Hepatocyte (in vitro differentiated cells): ENCODE data around the gene PPFIA2.

ENCODE experiments used
- EZH2 ChIP-seq: fragments of 200-600 bp; sonication (generic); IDR thresholded peaks from 2 replicates; pipeline ENCODE4 v1.6.1; 2016; ENCODE audit warnings: antibody characterized with exemption, mild to moderate bottlenecking, borderline replicate concordance
- EZH2phosphoT487 ChIP-seq: fragments of 200-600 bp; sonication (generic); IDR thresholded peaks from one replicate; pipeline ENCODE4 v1.6.1; 2018; ENCODE audit warnings: antibody characterized with exemption, mild to moderate bottlenecking, low read depth, moderate library complexity; ENCODE audit not compliant: unreplicated experiment, severe bottlenecking
- TF ChIP-seq, protein P1 (sequence below): fragments of 200-600 bp; sonication (generic); IDR thresholded peaks from 2 replicates; pipeline ENCODE4 v1.5.1; 2016; ENCODE audit warnings: antibody characterized with exemption, mild to moderate bottlenecking; ENCODE audit not compliant: poor library complexity

DNA sequence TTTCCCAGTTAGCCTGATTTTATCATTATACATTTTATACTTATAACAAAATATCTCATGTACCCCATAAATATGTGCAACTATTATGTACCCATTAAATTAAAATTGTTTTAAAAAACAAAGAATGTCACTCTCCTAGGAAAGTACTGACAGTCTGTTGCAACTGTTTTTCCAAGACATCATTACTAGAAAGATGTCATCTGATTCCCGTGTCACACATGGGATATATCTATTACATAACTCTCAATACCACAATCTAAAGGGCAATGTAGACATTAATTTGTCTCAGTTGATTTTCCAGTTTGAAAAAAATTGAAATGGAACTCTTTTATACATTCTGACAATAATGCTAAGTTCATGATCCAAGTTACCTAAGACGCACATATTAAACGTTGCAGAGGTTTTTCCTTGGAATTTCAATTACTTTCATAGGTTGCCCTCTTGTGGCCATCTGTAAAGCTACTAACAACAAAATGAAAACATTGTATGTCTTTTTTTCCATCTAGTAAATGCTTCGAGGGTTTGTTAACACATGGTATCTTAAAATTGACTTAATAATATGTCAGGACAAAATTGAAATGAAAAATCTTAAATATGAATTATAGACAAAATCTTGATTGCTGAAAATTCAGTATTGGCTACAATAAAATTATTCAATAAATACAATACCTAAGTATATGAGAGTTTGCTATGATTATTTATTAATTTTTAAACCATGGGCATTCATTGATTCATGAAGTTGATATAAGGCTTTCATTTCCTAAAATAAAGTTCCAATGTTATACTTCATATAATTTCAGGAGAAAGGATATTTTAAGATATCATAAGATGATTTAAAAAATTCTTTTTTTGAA lies 131.6 kb downstream of the PPFIA2 start:
- TF ChIP-seq, protein P1, sequence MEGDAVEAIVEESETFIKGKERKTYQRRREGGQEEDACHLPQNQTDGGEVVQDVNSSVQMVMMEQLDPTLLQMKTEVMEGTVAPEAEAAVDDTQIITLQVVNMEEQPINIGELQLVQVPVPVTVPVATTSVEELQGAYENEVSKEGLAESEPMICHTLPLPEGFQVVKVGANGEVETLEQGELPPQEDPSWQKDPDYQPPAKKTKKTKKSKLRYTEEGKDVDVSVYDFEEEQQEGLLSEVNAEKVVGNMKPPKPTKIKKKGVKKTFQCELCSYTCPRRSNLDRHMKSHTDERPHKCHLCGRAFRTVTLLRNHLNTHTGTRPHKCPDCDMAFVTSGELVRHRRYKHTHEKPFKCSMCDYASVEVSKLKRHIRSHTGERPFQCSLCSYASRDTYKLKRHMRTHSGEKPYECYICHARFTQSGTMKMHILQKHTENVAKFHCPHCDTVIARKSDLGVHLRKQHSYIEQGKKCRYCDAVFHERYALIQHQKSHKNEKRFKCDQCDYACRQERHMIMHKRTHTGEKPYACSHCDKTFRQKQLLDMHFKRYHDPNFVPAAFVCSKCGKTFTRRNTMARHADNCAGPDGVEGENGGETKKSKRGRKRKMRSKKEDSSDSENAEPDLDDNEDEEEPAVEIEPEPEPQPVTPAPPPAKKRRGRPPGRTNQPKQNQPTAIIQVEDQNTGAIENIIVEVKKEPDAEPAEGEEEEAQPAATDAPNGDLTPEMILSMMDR: peak; percentile 83
- TF ChIP-seq EZH2phosphoT487 (no peak), EZH2 (no peak)
